ENCODE measurements around the gene TSHR.
"Not testable (repeated sequence)": the region's sequence is repeated elsewhere in the genome, so short reads cannot be mapped to it uniquely, and the experiment has no call there.

Gene TSHR

DNA sequence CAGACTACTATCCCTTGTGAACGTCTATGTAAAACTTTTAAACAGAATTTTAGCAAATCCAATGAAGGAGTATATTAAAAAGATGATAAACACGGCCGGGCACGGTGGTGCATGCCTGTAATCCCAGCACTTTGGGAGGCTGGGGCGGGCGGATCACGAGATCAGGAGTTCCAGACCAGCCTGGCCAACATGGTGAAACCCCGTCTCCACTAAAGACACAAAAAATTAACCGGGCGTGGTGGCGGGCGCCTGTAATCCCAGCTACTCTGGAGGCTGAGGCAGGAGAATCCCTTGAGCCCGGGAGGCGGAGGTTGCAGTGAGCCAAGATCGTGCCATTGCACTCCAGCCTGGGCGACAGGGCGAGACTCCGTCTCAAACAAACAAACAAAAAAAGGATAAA lies 2.2 kb upstream of the TSHR start:
- not testable (repeated sequence) for DNase-seq

DNA sequence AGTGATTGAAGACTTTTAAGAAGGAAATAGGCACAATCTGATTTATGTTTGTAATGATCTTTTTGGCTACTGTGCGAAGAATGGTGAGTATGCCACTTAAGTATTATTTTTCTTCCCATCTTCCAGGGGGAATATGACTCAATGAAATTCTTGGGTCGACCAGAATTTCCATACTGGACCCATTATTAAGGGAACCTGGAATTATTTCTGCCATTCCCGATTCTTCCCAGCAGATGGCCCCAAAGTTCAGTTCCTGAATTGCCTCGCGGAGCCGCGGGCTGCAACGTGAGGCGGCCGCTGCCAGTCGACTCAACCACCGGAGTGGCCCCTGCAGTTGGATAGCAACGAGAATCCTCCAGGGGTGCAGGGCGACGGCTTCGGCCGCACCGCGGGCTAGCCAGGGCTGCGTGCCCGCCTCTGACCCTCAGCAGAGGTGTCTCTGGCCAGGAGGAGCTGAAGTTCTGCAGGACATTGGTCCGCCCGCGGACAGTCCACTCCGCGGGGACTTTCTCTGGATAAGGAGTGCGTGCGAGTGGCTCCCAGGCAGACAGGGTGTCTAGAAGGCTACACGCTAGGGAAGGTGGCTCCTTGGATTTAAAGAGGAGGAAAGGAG lies 628 bp upstream of the TSHR start:
- DNase-seq = peak; percentile 71

DNA sequence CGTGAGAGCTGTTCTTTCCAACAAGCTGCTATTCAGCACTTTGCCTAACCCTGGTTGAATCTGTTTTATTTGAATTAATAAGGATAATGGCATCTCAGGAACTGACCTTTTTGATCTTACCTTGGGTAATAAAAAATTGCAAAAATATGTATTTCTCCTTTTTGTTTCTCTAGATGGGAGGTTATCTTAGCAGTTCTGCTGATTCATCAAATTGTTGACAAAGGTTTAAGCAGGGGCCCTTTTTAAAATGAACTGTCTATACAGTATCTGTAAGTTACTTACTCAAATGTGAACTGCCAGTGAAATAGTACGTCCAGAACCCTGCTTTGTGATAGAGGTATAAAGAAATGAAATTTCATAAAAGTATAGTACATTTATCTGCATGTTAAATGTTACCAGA lies 681 bp downstream of the TSHR start:
- no peak for DNase-seq

DNA sequence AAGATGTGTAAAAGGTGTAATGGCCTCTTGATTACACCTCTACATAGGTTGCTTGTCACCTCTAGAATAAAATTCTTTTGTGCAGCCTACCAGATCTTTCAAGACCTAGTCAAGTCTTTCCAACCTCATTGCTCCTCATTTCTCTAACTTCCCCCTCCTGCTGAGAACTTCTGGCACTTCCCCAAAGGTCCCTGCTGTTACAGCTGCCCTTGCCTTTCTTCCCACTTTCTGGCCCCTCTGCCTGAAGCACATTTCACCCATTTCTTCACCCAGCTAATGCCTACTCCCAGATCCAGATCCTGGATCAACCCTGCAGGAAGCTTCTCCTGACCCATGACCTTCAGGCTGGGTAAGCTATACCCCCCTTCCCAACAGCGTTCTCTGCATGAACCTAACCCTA lies 1.5 kb downstream of the TSHR start:
- DNase-seq = no peak

DNA sequence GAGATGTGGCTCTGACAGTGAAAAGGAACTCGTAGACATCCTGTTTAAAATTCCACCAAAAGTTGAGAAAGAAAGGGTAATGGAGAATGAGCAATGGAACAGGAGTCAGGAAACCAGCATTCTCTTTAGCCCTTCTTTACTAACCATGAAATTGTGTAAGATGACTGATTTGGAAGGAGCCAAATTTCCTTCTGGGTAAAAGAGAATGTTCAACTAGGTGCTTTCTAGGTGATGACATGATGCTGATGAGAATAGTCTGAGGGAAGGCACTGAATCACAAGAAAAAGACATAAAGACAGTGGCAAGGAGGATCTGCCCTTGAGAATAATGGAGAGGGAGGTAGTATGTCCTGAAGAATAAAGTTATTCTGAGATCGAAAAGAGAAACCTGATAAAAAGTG lies 2.2 kb downstream of the TSHR start:
- no peak for DNase-seq

DNA sequence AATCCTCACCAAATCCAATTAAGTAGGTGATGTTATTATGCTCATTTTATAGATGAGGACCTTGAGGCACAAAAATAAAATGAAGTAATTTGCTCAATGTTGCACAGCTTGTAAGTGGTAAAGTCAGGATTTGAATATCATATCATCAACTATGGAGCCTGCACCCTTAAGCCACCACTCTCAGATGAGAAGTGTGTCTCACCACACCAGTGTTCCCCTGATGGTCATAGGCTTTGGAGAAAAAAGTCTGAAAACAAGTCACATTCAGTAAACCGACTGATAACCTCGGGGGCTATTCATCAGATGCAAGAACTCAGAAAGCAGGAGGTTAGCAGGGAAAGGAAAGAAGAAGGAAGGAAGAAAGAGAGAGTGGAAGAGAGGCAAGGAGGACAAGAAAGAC lies 2.8 kb downstream of the TSHR start:
- no peak for DNase-seq

DNA sequence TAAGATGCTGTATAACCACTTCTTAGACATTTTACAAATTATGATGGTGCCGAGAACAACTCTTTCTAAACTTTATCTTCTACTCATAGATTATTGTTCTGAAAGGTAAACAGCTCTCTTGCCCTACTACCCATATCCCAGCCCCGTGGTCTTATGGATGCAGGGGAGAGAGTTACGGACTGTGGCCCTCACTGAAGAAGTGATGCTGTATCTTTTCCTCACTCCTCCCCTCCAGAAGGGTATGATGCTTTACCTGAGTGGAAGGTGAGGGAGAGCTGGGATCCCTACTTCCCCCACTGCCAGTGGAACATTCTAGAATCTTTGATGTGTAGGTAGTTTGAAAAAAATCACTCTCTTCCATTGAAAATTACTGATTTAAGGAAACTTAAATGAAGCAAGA lies 3.5 kb downstream of the TSHR start:
- DNase-seq = no peak

DNA sequence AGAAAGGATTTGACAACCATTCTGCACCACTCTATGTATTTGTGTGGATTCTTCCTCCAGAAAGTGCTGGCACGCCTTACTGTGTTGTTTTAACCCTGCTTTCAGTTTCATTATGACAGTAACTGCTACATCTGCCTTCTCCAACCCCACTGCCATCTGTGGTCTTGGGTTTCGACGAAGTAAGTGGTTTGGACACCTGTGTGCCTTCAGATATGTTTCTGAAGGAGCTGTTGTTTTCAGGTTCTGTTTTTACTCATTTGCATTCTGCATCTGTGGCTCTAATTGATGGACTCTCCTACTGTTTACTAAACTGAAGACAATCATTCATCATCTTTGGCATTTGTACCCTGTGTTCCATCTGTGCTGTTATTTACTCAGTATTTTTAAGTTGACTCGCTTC lies 4.1 kb downstream of the TSHR start:
- peak; percentile 59 for DNase-seq

DNA sequence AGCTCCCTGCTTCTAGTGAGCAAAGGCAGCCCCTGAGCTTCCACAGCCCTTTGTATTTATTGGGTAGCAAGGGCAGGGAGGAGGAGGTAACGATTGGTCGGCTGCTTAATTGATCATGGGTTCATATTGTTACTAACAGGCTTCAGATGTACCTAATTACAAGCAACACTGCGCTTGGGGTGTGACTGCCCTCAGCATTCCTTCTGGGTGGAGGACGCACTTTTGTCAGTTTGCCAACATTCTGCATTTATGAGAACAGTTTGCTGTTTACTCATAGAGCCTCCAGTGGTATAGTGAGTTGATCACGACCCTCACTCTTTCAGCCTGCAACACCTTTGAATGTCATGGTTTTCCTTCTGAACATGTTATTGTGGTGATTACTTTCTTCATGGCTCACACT lies 9.6 kb downstream of the TSHR start:
- no peak for DNase-seq

DNA sequence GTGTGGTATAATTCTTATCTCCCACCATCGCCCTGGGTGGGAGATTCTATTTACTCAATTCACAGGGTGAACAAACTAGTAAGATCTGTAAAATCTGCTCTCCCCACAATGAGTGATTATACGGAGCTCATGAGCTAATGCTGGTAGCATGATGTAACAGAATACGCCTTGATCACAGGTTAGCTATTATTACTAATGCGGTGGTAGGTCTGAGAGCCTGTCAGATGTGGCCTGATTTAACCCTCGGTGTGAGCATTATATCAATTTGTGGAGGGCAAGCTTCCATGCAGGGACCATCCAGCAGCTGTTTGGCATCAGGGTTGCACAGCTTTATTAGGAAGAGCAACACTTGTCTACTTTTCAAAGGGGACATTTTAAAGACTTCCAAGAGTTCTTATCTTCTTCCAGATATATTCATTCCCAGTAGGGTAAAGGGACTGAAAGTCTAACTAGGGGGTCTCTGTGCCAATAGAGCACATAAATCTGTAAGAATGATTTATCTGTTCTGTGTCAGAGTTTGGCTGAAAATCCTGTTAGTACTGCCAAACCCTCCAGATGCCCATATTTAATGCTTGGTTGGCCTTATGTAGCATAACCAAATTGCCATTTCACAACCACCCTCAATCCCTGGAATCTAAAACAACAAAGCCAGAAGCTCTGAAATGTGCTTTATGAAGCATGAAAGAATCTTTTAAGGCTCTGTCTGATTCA lies 18.7 kb downstream of the TSHR start:
- DNase-seq = no peak

DNA sequence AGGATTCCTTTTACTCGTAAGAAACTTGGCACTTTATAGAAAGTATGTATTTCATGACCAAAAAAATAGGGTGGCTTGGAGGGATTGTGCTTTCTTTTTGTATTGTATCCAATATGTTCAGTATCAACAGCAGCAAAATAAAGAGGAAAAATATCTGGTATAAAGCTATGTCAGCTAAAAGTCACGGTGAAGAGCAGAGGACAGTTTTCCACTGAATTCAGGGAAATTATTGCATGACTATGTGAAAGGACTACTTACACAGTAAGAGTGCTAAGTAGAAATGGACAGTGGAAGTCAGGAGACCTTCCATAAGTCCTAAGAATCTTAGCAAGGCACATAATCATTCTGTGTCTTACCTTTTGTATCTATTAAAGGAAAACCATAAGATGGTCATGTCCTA lies 19.3 kb downstream of the TSHR start:
- DNase-seq = no peak

DNA sequence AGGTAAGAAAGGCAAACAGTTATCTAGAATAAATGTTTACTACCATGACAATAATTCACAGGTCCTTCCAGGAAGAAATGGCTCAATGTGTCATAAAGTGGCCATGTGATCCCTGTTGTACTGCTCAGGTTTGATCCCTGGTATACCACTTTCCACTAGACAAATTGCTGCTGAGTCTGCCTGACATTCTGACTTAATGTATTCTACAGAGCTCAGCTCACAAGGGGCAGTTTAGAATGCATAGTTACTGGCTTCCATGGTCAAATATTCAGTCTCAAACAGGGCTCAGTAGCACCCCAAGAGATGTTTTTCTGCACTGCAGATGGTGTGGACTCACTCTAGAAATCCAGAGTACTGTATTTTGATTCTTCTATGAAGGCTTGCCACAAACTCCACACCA lies 21.8 kb downstream of the TSHR start:
- DNase-seq = no peak

DNA sequence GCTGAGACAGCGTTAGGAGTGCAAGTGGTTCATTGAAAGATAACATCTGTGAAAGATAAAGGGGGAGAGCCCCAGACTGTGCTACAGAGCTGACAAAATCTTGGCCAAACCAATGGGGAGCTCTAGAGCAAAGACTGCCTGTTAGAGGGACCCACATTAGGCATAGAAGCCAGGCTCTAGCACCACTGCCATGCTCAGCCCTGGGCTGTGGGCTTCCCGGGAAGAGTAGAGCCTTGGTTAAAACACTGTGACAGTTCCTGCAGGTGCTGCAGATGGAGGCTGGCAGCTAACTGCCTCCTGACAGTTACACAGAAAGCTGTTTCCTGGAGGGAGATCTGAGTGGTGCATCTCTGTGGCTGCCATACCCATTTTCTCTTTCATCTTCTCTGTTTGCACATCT lies 23.0 kb downstream of the TSHR start:
- DNase-seq = no peak

DNA sequence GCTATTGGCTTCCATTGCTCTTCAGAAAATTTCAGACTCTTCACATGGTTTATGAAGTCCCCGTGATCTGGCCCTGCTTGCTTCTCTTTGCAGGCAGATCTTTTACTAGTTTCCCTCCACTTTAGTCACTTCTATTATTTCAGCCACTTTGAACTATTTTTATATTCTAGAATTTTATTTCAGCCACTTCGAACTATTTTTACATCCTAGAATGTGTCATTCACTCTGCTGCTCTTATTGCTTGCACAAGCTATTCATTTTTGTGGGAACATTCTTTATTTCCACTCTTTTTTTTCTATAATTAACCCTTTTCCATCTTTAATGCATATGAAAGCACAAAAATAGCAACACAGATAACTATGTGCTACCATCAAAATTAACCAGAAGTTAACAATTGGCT lies 24.5 kb downstream of the TSHR start:
- DNase-seq = no peak

DNA sequence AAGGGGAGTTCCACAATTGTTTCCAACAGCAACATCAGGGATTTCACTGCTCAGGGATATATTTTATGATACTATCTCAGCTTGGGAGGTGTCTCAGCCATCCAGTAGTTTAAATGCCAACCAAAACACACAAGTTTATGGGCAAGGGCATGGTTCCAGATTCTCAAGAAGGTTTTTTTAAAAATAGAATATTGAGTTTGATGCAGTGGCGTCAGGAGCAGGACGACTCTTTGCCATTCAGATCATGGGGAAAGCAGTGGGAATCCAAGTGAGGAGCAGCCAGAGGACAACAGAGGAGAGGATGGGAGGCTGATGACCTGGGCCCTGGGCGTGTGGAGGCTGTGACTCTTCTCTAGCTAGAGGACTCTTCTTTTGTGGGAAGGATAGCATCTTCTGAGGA lies 25.7 kb downstream of the TSHR start:
- DNase-seq = no peak

DNA sequence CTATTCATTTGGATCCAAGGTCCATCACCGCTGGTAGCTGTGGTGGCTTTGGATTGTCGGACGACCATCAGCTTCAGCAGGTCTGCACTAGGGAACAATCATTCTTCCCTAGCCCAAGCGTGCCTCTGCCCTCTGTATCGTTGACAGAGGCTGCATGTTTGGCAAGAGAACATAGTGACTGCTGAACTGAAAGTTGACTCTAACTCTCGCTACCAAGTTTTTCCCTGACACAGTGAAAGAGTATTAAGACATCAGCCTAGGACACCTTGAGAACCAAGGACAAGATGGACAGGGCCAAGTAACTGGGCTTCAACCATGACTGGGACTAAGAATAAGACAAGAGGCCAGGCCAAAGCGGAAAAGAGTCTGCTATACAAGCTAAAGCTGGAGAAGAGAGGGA lies 26.3 kb downstream of the TSHR start:
- no peak for DNase-seq

DNA sequence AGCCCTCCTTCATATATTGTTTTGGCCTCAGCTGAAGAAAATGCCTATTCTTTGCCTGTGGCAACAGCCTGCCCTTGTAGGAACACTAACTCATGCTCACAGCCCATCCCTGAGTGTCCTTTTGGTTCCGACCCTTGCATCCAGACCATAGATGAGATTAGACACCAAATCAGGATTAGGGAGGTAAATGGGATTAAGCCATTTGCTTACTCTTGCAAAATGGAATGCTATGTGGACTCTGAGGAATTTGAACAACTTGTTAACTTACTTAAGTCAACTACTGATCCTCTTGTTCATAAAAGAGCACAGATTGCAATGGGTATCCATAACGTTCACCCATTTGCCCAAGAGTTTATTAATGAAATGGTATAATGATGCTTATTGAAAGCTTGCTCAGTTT lies 27.3 kb downstream of the TSHR start:
- no peak for DNase-seq

DNA sequence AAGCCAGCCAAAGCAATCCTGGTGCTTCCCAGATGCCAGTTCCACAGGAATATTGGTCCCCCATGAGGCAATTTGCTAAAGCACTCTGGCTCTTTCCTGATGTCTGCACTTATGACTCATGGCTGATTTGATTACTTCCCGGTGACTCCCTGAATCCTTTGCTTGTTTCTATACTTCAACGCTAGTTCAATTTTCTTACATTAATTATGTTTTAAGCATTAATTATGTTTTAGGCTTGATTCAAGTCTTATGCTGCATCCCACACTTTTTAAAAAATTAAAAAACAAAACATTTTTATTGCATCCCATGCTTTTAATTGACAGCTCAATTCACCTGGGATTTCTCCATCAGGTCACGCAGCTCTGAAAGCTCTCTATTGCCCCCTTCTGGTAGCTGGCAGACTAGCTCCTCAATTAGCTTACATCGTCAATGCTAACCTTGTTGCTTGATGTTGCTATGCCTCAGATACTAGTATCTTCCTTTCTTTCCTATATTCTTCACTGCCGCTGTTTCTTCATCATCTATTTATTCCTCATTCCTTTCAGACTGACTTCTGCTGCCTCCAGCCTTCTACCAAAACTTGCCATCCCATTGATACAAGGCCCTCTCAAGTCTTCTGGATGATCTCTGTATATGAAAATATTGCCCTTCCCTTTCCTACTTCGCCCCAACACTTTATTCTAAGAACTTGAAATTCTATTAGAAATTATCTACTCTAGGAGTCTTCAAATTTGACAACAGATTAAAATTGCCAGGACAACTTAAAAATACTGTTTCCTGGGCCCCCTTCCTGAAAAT lies 32.0 kb downstream of the TSHR start:
- DNase-seq = peak; percentile 47

DNA sequence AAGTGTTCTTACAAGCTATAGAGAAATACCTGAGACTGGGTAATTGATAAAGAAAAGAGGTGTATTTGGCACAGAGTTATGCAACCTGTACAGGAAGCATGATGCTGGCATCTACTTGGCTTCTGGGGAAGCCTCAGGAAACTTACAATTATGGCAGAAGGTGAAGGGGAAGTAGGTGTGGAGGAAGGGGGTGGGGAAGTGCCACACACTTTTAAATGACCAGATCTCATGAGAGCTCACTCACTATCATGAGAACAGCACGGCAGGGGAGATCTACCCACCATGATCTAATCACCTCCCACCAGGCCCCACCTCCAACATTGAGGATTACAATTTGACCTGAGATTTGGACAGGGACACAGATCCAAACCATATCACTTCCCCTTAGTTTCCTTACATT lies 32.8 kb downstream of the TSHR start:
- DNase-seq = no peak

DNA sequence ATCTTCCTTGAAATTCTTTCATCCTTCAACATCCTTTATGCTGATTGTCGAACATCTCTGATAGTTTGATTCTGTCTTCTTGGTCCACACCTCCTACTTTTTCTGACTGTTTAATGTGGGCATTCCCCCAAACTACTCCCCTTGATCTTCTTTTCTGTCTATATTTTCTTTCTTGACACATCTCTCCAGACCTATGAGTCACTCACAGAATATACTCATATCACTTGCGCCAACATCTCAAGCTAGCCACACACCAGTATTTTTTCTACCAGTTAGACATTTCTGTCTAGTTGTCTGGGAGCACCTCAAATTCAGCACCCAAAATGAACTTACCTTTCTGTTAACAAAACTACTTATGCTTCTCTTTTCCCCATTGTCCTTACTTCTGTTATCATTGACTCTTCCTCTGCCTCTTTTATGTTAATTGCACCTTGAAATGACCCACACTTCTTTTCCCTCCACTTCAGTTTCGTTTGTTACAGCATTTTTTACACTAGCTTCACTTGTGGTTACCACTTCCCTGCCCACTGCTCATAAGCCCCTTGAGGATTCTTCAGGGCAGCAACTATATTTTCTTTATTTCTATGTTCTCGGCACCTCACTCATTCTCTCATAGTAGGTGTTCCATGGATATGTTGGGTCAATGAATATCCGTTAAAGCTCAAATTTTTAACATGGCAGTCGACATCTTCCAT lies 33.5 kb downstream of the TSHR start:
- no peak for DNase-seq

DNA sequence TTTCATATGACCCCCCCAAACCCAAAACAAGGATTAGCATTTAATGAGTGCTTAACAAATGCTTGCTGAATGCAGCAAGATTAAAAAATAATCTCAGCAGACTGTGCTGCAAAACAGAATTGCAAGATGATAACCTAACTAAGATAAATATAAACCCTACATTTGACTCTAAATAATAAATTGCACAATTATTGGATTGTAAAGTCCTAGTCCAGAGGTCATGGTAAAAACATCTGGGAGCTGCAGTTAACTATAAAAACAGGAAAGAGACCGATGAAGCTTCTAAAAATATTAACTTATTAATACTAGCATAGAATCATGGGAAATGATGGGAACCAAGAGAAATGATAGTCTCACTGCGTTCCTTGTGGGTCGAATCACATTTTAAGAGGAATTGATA lies 37.2 kb downstream of the TSHR start:
- DNase-seq = no peak

DNA sequence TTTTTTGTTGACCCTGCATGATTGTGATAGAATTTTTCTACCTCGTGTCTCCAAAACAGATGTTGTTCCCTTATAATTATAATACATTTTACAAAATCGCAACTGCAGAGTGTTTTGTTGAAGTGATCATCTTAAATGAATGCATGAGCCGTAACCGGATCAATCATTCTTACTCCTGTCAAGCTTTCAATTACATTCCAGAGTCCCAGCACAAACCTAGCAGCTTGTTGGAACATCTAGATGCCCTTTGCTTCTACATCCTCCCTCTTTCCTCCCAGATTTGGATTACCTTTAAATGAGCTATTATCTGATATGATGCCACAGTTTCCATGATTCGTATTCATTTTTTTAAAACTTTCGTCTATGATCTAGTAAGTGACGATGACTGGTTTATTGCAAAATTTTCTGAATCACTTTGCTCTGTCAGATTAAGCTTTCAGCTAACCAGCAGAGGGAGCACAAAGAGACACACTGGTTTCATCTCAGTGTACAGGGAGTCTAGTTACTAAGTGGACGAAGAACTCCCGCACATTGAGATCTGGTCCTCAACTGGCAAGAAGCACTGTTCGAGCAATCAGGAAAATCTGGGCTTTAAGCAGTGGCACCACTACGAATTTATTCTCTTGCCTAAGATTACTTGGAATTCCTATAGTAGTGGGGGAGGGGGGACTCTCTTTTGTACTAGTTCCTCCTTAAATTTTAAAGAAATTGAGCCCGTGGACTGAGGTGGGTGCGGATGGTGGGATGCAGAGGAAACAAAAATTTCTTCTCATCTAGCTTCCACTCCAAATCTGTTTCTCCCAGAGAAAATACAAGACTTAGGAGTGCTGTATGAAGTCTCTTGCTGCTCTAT lies 40.9 kb downstream of the TSHR start:
- DNase-seq = peak; percentile 8

DNA sequence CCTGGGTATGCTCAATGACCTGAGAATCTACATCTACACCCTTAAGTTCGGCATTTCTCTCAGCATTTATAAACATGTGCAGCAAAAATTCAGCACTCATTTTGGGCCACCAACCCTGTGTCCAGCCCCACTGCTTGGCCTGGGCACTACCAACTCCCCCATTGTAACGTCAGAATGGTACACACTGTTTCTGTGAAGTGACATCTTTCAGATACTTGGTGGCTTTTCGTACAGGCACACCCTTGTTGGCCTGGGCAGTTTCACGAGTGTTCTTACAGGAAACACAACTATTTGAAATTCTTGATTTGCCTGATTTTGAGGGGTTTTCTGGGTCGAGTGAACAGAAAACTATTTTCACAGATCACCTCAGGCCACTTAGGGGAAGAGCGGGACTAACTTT lies 46.0 kb downstream of the TSHR start:
- DNase-seq = no peak
